ENCODE data around the gene ADD3.

Gene ADD3

GRCh38 chr10:110181451-110181850, 173.7 kb downstream of the ADD3 start:
- Histone ChIP-seq H2AFZ (ENCODE audit: low read length, unreplicated experiment) (no peak overlapping the region), H3K27ac (ENCODE audit: low read depth, low read length) (no peak overlapping the region), H3K27me3 (ENCODE audit: insufficient read depth, low read length) (no peaks in the 10 kb centered on the region)

GRCh38 chr10:110181911-110182310, 174.1 kb downstream of the ADD3 start:
- no peak overlapping the region for H3K4me3 ChIP-seq (ENCODE audit: low read depth, low read length)
- no peaks in the 10 kb centered on the region for H3K4me1 ChIP-seq (ENCODE audit: control insufficient read depth, insufficient read depth, low read length, unreplicated experiment)
- no peak overlapping the region for H2AFZ ChIP-seq (ENCODE audit: low read length, unreplicated experiment)
- H3K36me3 ChIP-seq (ENCODE audit: insufficient read depth, low read length), result no peaks in the 10 kb centered on the region
- H3K27me3 ChIP-seq (ENCODE audit: insufficient read depth, low read length), result no peaks in the 10 kb centered on the region
- H3K79me2 ChIP-seq (ENCODE audit: control insufficient read depth, insufficient read depth, low read length, unreplicated experiment), result no peaks in the 10 kb centered on the region
- H3K27ac ChIP-seq (ENCODE audit: low read depth, low read length), result no peak overlapping the region

More at GRCh38 chr10:110181451-110181850, 173.7 kb downstream of the ADD3 start:
- no peak overlapping the region for H3K4me3 ChIP-seq (ENCODE audit: low read depth, low read length)
- H3K36me3 ChIP-seq (ENCODE audit: insufficient read depth, low read length), result no peaks in the 10 kb centered on the region
- no peaks in the 10 kb centered on the region for H3K79me2 ChIP-seq (ENCODE audit: control insufficient read depth, insufficient read depth, low read length, unreplicated experiment)
- no peaks in the 10 kb centered on the region for H3K4me1 ChIP-seq (ENCODE audit: control insufficient read depth, insufficient read depth, low read length, unreplicated experiment)

GRCh38 chr10:110184398-110184797, 176.6 kb downstream of the ADD3 start:
- Histone ChIP-seq H3K27me3 (ENCODE audit: insufficient read depth, low read length) (no peaks in the 10 kb centered on the region), H2AFZ (ENCODE audit: low read length, unreplicated experiment) (no peak overlapping the region), H3K4me1 (ENCODE audit: control insufficient read depth, insufficient read depth, low read length, unreplicated experiment) (no peaks in the 10 kb centered on the region), H3K4me3 (ENCODE audit: low read depth, low read length) (no peak overlapping the region), H3K27ac (ENCODE audit: low read depth, low read length) (no peak overlapping the region), H3K79me2 (ENCODE audit: control insufficient read depth, insufficient read depth, low read length, unreplicated experiment) (no peaks in the 10 kb centered on the region), H3K36me3 (ENCODE audit: insufficient read depth, low read length) (no peaks in the 10 kb centered on the region)
